Measurements from ENCODE around the gene CCL14. TPM values are rescaled to one million over a fixed set of nuclear protein-coding genes. Genes with fewer than 3 reads are reported as not detected.
"Not testable (repeated sequence)": the region's sequence is repeated elsewhere in the genome, so short reads cannot be mapped to it uniquely, and the experiment has no call there.

CCL14 gene
- total and polyA plus RNA-seq, 3 experiments from 2014 or later = not detected

- Histone ChIP-seq H3K27me3 (ENCODE audit: insufficient read depth, low read length, poor library complexity, severe bottlenecking) (no peaks in the 10 kb centered on the region), H3K36me3 (ENCODE audit: insufficient read depth, low read length) (no peaks in the 10 kb centered on the region), H3K27ac (ENCODE audit: low read depth, low read length) (no peak overlapping the region), H3K4me1 (ENCODE audit: insufficient read depth, low read length) (no peaks in the 10 kb centered on the region), H3K9me3 (ENCODE audit: low read length) (no peaks in the 10 kb centered on the region), H3K4me3 (ENCODE audit: low read length) (no peak overlapping the region)
- POLR2A ChIA-PET = no interaction called here
- H3K9me3 Mint-ChIP-seq = no peaks in the 10 kb centered on the region
- H3K4me1 Mint-ChIP-seq = peaks cover 0 to 4% (median under 1%) of the 10 kb centered on the region in 3 donors
- CTCF ChIA-PET = no interaction called here
- H3K4me3 Mint-ChIP-seq = no peak overlapping the region
- H3K27me3 Mint-ChIP-seq = peaks cover 16 to 23% of the 10 kb centered on the region in 2 donors
- no peaks in the 10 kb centered on the region for H3K36me3 Mint-ChIP-seq
- H3K27ac Mint-ChIP-seq = no peak overlapping the region
- no peak for DNase-seq
Measured at GRCh38 chr17:36016555-36016954, 30.0 kb upstream of the CCL14 start.

- H3K4me3 Mint-ChIP-seq; H3K36me3 Mint-ChIP-seq; H3K4me3 ChIP-seq (ENCODE audit: low read length); POLR2A ChIA-PET; CTCF ChIA-PET; H3K4me1 Mint-ChIP-seq; H3K27me3 ChIP-seq (ENCODE audit: insufficient read depth, low read length, poor library complexity, severe bottlenecking); H3K9me3 ChIP-seq (ENCODE audit: low read length); H3K9me3 Mint-ChIP-seq; H3K36me3 ChIP-seq (ENCODE audit: insufficient read depth, low read length); H3K27ac ChIP-seq (ENCODE audit: low read depth, low read length); H3K27ac Mint-ChIP-seq; DNase-seq; H3K4me1 ChIP-seq (ENCODE audit: insufficient read depth, low read length): not testable (repeated sequence)
- peaks cover 15 to 21% of the 10 kb centered on the region in 2 donors for H3K27me3 Mint-ChIP-seq
Measured at GRCh38 chr17:36015895-36016294, 29.4 kb upstream of the CCL14 start.

GRCh38 chr17:36014946-36015345, 28.4 kb upstream of the CCL14 start:
- Histone ChIP-seq H3K9me3 (ENCODE audit: low read length) (no peaks in the 10 kb centered on the region), H3K4me3 (ENCODE audit: low read length) (no peak overlapping the region), H3K36me3 (ENCODE audit: insufficient read depth, low read length) (no peaks in the 10 kb centered on the region), H3K4me1 (ENCODE audit: insufficient read depth, low read length) (no peaks in the 10 kb centered on the region), H3K27ac (ENCODE audit: low read depth, low read length) (no peak overlapping the region), H3K27me3 (ENCODE audit: insufficient read depth, low read length, poor library complexity, severe bottlenecking) (no peaks in the 10 kb centered on the region)
- peaks cover 5 to 7% (median 6%) of the 10 kb centered on the region in 3 donors for H3K4me1 Mint-ChIP-seq
- H3K9me3 Mint-ChIP-seq = no peaks in the 10 kb centered on the region
- H3K27ac Mint-ChIP-seq = no peak overlapping the region
- no peaks in the 10 kb centered on the region for H3K36me3 Mint-ChIP-seq
- H3K27me3 Mint-ChIP-seq = peaks cover 5 to 12% of the 10 kb centered on the region in 2 donors
- CTCF ChIA-PET = no interaction called here
- POLR2A ChIA-PET = no interaction called here
- DNase-seq = no peak
- no peak overlapping the region for H3K4me3 Mint-ChIP-seq

- no peak overlapping the region for H3K4me3 ChIP-seq (ENCODE audit: low read length)
- Mint-ChIP-seq H3K36me3 (no peaks in the 10 kb centered on the region), H3K4me3 (no peak overlapping the region), H3K9me3 (no peaks in the 10 kb centered on the region), H3K27ac (peak overlapping the region in 1 of 8 donors; percentile 24), H3K4me1 (peaks cover 2 to 7% (median 5%) of the 10 kb centered on the region in 3 donors), H3K27me3 (peaks cover 0 to under 1% of the 10 kb centered on the region in 2 donors)
- H3K27me3 ChIP-seq (ENCODE audit: insufficient read depth, low read length, poor library complexity, severe bottlenecking) = no peaks in the 10 kb centered on the region
- no peaks in the 10 kb centered on the region for H3K36me3 ChIP-seq (ENCODE audit: insufficient read depth, low read length)
- H3K9me3 ChIP-seq (ENCODE audit: low read length) = no peaks in the 10 kb centered on the region
- no peak for DNase-seq
- ChIA-PET POLR2A (no interaction called here), CTCF (interaction anchor here (1.4 kb wide), 1 partner anchor 10 kb away, joined by 3 read pairs; the partner anchor contains the start of gene CCL15)
- H3K27ac ChIP-seq (ENCODE audit: low read depth, low read length) = no peak overlapping the region
- no peaks in the 10 kb centered on the region for H3K4me1 ChIP-seq (ENCODE audit: insufficient read depth, low read length)
Measured at GRCh38 chr17:36011201-36011600, 24.7 kb upstream of the CCL14 start.

GRCh38 chr17:36008998-36009665, 22.6 kb upstream of the CCL14 start:
- Mint-ChIP-seq H3K27ac (no peak overlapping the region), H3K4me3 (no peak overlapping the region), H3K4me1 (peaks cover 10 to 19% (median 17%) of the 10 kb centered on the region in 3 donors), H3K9me3 (no peaks in the 10 kb centered on the region), H3K36me3 (no peaks in the 10 kb centered on the region), H3K27me3 (no peaks in the 10 kb centered on the region)
- no peaks in the 10 kb centered on the region for H3K4me1 ChIP-seq (ENCODE audit: insufficient read depth, low read length)
- no peaks in the 10 kb centered on the region for H3K36me3 ChIP-seq (ENCODE audit: insufficient read depth, low read length)
- no peak overlapping the region for H3K4me3 ChIP-seq (ENCODE audit: low read length)
- no peaks in the 10 kb centered on the region for H3K27me3 ChIP-seq (ENCODE audit: insufficient read depth, low read length, poor library complexity, severe bottlenecking)
- no peak overlapping the region for H3K27ac ChIP-seq (ENCODE audit: low read depth, low read length)
- CTCF ChIA-PET = no interaction called here
- POLR2A ChIA-PET = no interaction called here
- no peaks in the 10 kb centered on the region for H3K9me3 ChIP-seq (ENCODE audit: low read length)
- DNase-seq = no peak

GRCh38 chr17:36004594-36005108, 18.1 kb upstream of the CCL14 start:
- H3K4me1 ChIP-seq (ENCODE audit: insufficient read depth, low read length) = no peaks in the 10 kb centered on the region
- no peak for DNase-seq
- Mint-ChIP-seq H3K9me3 (no peaks in the 10 kb centered on the region), H3K36me3 (no peaks in the 10 kb centered on the region), H3K4me1 (peaks cover 10 to 17% (median 17%) of the 10 kb centered on the region in 3 donors), H3K27me3 (no peaks in the 10 kb centered on the region), H3K27ac (peak overlapping the region; percentile 1 to 90 (median 52)), H3K4me3 (peak overlapping the region in 3 of 7 donors; percentile 13 to 33 (median 32))
- no peak overlapping the region for H3K27ac ChIP-seq (ENCODE audit: low read depth, low read length)
- H3K9me3 ChIP-seq (ENCODE audit: low read length) = no peaks in the 10 kb centered on the region
- H3K36me3 ChIP-seq (ENCODE audit: insufficient read depth, low read length) = no peaks in the 10 kb centered on the region
- H3K27me3 ChIP-seq (ENCODE audit: insufficient read depth, low read length, poor library complexity, severe bottlenecking) = no peaks in the 10 kb centered on the region
- H3K4me3 ChIP-seq (ENCODE audit: low read length) = no peak overlapping the region
- CTCF ChIA-PET = interaction anchor here (1.1 to 1.8 kb wide), 4 partner anchors 26 to 144 kb away, joined by 3 to 5 read pairs (median 4); no protein-coding TSS in a partner anchor
- POLR2A ChIA-PET = no interaction called here

- Histone ChIP-seq H3K27me3 (ENCODE audit: insufficient read depth, low read length, poor library complexity, severe bottlenecking) (no peaks in the 10 kb centered on the region), H3K36me3 (ENCODE audit: insufficient read depth, low read length) (no peaks in the 10 kb centered on the region), H3K4me1 (ENCODE audit: insufficient read depth, low read length) (no peaks in the 10 kb centered on the region), H3K9me3 (ENCODE audit: low read length) (no peaks in the 10 kb centered on the region), H3K4me3 (ENCODE audit: low read length) (no peak overlapping the region), H3K27ac (ENCODE audit: low read depth, low read length) (no peak overlapping the region)
- Mint-ChIP-seq H3K4me3 (no peak overlapping the region), H3K27me3 (no peaks in the 10 kb centered on the region), H3K4me1 (peaks cover 10 to 17% (median 17%) of the 10 kb centered on the region in 3 donors), H3K36me3 (no peaks in the 10 kb centered on the region), H3K9me3 (no peaks in the 10 kb centered on the region), H3K27ac (no peak overlapping the region)
- ChIA-PET POLR2A (no interaction called here), CTCF (no interaction called here)
- DNase-seq = no peak
Measured at GRCh38 chr17:36002631-36003030, 16.1 kb upstream of the CCL14 start.

- Histone ChIP-seq H3K27me3 (ENCODE audit: insufficient read depth, low read length, poor library complexity, severe bottlenecking) (no peaks in the 10 kb centered on the region), H3K36me3 (ENCODE audit: insufficient read depth, low read length) (no peaks in the 10 kb centered on the region), H3K4me1 (ENCODE audit: insufficient read depth, low read length) (no peaks in the 10 kb centered on the region), H3K9me3 (ENCODE audit: low read length) (no peaks in the 10 kb centered on the region), H3K4me3 (ENCODE audit: low read length) (no peak overlapping the region), H3K27ac (ENCODE audit: low read depth, low read length) (no peak overlapping the region)
- Mint-ChIP-seq H3K9me3 (no peaks in the 10 kb centered on the region), H3K36me3 (no peaks in the 10 kb centered on the region), H3K4me1 (peaks cover 10 to 17% (median 17%) of the 10 kb centered on the region in 3 donors), H3K27me3 (no peaks in the 10 kb centered on the region), H3K27ac (no peak overlapping the region), H3K4me3 (no peak overlapping the region)
- ChIA-PET POLR2A (no interaction called here), CTCF (no interaction called here)
- DNase-seq = no peak
Measured at GRCh38 chr17:36001862-36002603, 15.5 kb upstream of the CCL14 start.

Data from CD8-positive, alpha-beta memory T cell (primary cell).